ENCODE results near the gene BCDIN3D. TPM values are rescaled to one million over a fixed set of nuclear protein-coding genes. Genes with fewer than 3 reads are reported as not detected.

Gene BCDIN3D
- total and polyA plus RNA-seq, 9 donors = 2.8 to 5.9 (median 4.7) TPM

- no peak overlapping the region for H3K4me3 ChIP-seq
- DNase-seq = peak in 1 of 5 donors; percentile 29
Observed at GRCh38 chr12:49870501-49871262, 27.8 kb upstream of the BCDIN3D start.

GRCh38 chr12:49869816-49870500 lies 27.1 kb upstream of the BCDIN3D start:
- Histone ChIP-seq H3K27me3 (no peaks in the 10 kb centered on the region), H3K4me3 (no peak overlapping the region), H3K9me3 (no peaks in the 10 kb centered on the region), H3K36me3 (no peaks in the 10 kb centered on the region), H3K27ac (peak overlapping the region; percentile 23 to 69), H3K4me1 (ENCODE audit: insufficient read depth) (peaks cover 21% of the 10 kb centered on the region)
- intact Hi-C loops (cut with DNase I) = loop anchor here (5.0 to 10.0 kb wide), 6 partner anchors 77 to 205 kb away; partner anchors contain the start of genes ASIC1 (in 2 of the 4) and AQP5 (in 1 of the 4)
- WGBS, 3 donors = 86 to 92% (median 87%) methylated on average over 14 of the region's 14 CpGs
- DNase-seq = peak in 2 of 5 donors; percentile 41 to 43
- TF ChIP-seq CTCF (IDR thresholded peaks at IDR 0.05) (no peak), POLR2A (IDR thresholded peaks at IDR 0.05) (no peak), EP300 (IDR thresholded peaks at IDR 0.05) (no peak)

More at GRCh38 chr12:49870501-49871262, 27.8 kb upstream of the BCDIN3D start:
- intact Hi-C loops (cut with DNase I) = no loop called here
- no peak for TF ChIP-seq CTCF (IDR thresholded peaks at IDR 0.05)
- TF ChIP-seq POLR2A (IDR thresholded peaks at IDR 0.05) = no peak
- no peak for TF ChIP-seq EP300 (IDR thresholded peaks at IDR 0.05)
- 94 to 100% (median 97%) methylated on average over 11 of the region's 11 CpGs for WGBS, 3 donors
- H3K4me1 ChIP-seq (ENCODE audit: insufficient read depth) = peaks cover 21% of the 10 kb centered on the region
- H3K9me3 ChIP-seq = no peaks in the 10 kb centered on the region
- no peaks in the 10 kb centered on the region for H3K27me3 ChIP-seq
- H3K27ac ChIP-seq = no peak overlapping the region
- H3K36me3 ChIP-seq = no peaks in the 10 kb centered on the region

- H3K36me3 ChIP-seq = no peaks in the 10 kb centered on the region
- H3K4me3 ChIP-seq = no peak overlapping the region
- intact Hi-C loops (cut with DNase I) = loop anchor here (5.0 to 10.0 kb wide), 6 partner anchors 78 to 206 kb away; partner anchors contain the start of genes ASIC1 (in 2 of the 4) and AQP5 (in 1 of the 4)
- peak; percentile 25 for TF ChIP-seq POLR2A (IDR thresholded peaks at IDR 0.05)
- no peak for TF ChIP-seq EP300 (IDR thresholded peaks at IDR 0.05)
- TF ChIP-seq CTCF (IDR thresholded peaks at IDR 0.05) = no peak
- H3K27me3 ChIP-seq = no peaks in the 10 kb centered on the region
- H3K9me3 ChIP-seq = no peaks in the 10 kb centered on the region
- peak; percentile 91 to 96 (median 95) for DNase-seq
- WGBS, 3 donors = 8 to 11% (median 9%) methylated on average over 16 of the region's 16 CpGs
- peak overlapping the region; percentile 23 to 69 for H3K27ac ChIP-seq
- peaks cover 21% of the 10 kb centered on the region for H3K4me1 ChIP-seq (ENCODE audit: insufficient read depth)
Observed at GRCh38 chr12:49868952-49869815, 26.3 kb upstream of the BCDIN3D start.

GRCh38 chr12:49868449-49868848 lies 25.5 kb upstream of the BCDIN3D start:
- DNase-seq = peak; percentile 22 to 58 (median 48)
- Histone ChIP-seq H3K27me3 (no peaks in the 10 kb centered on the region), H3K36me3 (no peaks in the 10 kb centered on the region), H3K27ac (peak overlapping the region in 1 of 2 donors; percentile 47), H3K9me3 (no peaks in the 10 kb centered on the region), H3K4me1 (ENCODE audit: insufficient read depth) (peaks cover 21% of the 10 kb centered on the region), H3K4me3 (no peak overlapping the region)
- 63 to 64% (median 63%) methylated on average over 16 of the region's 16 CpGs for WGBS, 3 donors
- TF ChIP-seq POLR2A (IDR thresholded peaks at IDR 0.05) (no peak), EP300 (IDR thresholded peaks at IDR 0.05) (no peak), CTCF (IDR thresholded peaks at IDR 0.05) (no peak)
- intact Hi-C loops (cut with DNase I) = loop anchor here (5.0 to 10.0 kb wide), 6 partner anchors 79 to 206 kb away; partner anchors contain the start of genes ASIC1 (in 2 of the 4) and AQP5 (in 1 of the 4)
